Activated naive CD4-positive, alpha-beta T cell treated with anti-CD3 and anti-CD28 coated beads, Interleukin-2, amount 10 ng/mL, durations not matched to agents 7 days and 5 days (primary cell): ENCODE data around the gene BATF3.

Source experiments
- CTCF ChIA-PET: fragments of 350-600 bp; sonication (Branson Sonifier 250); formaldehyde crosslinking; loops from one replicate; lab custom pipeline; 2021; ENCODE audit warnings: antibody characterized with exemption; lab: Charles Lee
- DNase-seq: peaks from one replicate; pipeline ENCODE4 v3.0.0-alpha.2; 2020
- H3K27ac Mint-ChIP-seq: one replicate; pipeline ENCODE4 v1.8.0; 2021; ENCODE audit warnings: mild to moderate bottlenecking, moderate library complexity, mixed read lengths
- H3K27me3 Mint-ChIP-seq: one replicate; pipeline ENCODE4 v1.8.0; 2021; ENCODE audit warnings: mild to moderate bottlenecking, mixed read lengths
- H3K36me3 Mint-ChIP-seq: one replicate; pipeline ENCODE4 v1.8.0; 2021; ENCODE audit warnings: mixed read lengths
- H3K4me1 Mint-ChIP-seq: one replicate; pipeline ENCODE4 v1.8.0; 2021; ENCODE audit warnings: mixed read lengths
- H3K4me3 Mint-ChIP-seq: one replicate; pipeline ENCODE4 v1.8.0; 2021; ENCODE audit warnings: mild to moderate bottlenecking, moderate library complexity, mixed read lengths
- H3K9me3 Mint-ChIP-seq: one replicate; pipeline ENCODE4 v1.8.0; 2021; ENCODE audit warnings: mixed read lengths

Gene BATF3

DNA sequence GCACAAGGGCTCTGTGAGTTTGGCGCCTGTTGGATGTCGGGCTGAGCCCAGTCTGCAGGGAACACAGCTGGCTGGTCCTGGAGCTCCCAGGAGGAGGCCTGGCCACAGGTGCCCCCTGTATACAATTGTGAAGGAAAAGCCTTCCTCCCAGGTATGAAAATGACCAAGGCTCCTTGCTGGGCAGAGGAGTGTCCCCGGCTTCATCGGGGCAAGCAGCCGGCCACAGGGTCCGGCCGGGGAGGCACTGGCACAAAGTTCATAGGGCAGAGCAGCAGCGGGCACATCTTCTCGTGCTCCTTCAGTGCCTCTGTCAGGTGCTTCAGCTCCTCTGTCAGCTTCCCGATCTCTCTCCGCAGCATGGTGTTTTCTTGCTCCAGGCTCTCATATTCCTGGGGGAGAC is 13.0 kb downstream of the BATF3 start:
- Mint-ChIP-seq H3K36me3 (no peaks in the 10 kb centered on the region), H3K4me3 (no peak overlapping the region), H3K9me3 (no peaks in the 10 kb centered on the region), H3K27me3 (peaks cover 4% of the 10 kb centered on the region), H3K4me1 (peaks cover 30% of the 10 kb centered on the region), H3K27ac (no peak overlapping the region)
- no peak for DNase-seq
- CTCF ChIA-PET = no interaction called here

DNA sequence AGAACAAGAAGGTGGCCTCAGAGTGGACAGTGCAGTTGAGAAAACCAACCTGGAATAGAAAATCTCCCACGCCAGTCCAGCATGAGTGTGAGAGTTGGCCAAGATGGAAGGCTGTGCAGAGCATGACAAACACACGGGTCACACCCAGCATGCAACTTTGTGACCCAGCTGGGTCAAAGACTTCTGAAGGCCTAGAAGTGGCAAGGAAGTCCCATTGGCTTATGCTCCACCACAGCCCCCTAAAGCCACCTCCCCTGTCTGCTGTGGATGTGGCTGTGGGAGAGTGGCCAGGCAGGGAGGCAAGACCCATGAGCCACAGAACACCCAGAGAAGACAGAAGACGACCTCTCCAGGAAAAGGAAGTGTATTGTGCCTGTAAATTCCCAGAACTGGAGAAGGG is 13.6 kb downstream of the BATF3 start:
- CTCF ChIA-PET = no interaction called here
- peaks cover 31% of the 10 kb centered on the region for H3K4me1 Mint-ChIP-seq

DNA sequence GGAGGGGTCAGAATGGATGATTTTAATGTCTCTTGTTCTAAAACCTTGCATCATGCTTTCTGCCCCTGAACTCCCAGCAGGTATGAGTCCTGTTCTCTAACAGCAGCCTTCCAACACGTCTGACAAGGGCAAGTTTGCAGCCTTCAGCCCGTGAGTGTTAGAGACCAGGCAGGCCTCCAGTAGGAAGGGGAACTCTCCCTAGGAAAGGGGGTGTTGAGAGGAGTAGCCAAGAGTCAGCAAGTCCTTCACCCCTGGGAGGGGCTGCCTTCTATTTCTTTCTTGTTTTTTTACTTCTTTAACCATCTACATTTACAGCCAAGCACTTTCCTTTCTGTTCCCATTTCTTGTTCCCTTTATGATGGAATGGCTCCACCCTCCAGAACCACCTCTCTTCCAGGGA is 14.2 kb downstream of the BATF3 start:
- Mint-ChIP-seq H3K9me3 (no peaks in the 10 kb centered on the region), H3K27me3 (peaks cover 4% of the 10 kb centered on the region), H3K36me3 (no peaks in the 10 kb centered on the region), H3K4me1 (peaks cover 35% of the 10 kb centered on the region), H3K4me3 (no peak overlapping the region), H3K27ac (no peak overlapping the region)
- CTCF ChIA-PET = interaction anchor here (2.4 kb wide), 1 partner anchor 208 kb away, joined by 9 read pairs; no protein-coding TSS in a partner anchor
- DNase-seq = no peak

More for the DNA sequence above, 13.6 kb downstream of the BATF3 start:
- Mint-ChIP-seq H3K36me3 (no peaks in the 10 kb centered on the region), H3K27me3 (peaks cover 4% of the 10 kb centered on the region), H3K4me3 (no peak overlapping the region), H3K9me3 (no peaks in the 10 kb centered on the region), H3K27ac (no peak overlapping the region)
- no peak for DNase-seq

DNA sequence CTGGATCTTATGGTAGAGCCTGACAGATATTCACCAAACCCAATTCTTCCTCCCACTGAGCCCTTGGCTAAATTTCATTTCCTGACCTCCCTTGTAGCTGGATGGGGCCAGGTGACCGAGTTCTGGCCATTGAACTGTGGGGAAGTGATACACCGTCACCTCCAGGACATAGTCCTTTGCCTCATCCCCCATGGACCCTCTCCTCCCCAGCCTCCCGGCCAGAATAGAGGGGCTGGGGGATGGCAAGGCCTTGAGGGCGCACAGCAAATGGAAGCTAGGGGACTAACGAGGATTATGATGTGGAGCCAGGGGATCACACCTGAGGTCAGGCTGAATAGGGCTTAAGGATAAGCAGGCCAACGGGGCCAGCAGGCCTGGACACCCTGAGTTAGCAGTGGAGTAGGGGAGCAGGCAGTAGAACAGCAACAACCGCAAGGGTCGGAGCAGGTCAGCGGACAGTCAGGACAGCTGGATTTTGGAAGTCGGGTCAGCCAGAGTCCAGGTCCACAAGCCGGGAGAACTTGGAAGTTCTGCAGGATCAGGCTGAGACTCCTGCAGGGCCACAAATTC is 15.0 kb downstream of the BATF3 start:
- no peak for DNase-seq
- H3K27me3 Mint-ChIP-seq = peaks cover 4% of the 10 kb centered on the region
- no peak overlapping the region for H3K4me3 Mint-ChIP-seq
- no peaks in the 10 kb centered on the region for H3K36me3 Mint-ChIP-seq
- H3K9me3 Mint-ChIP-seq = no peaks in the 10 kb centered on the region
- CTCF ChIA-PET = interaction anchor here (0.8 to 2.4 kb wide), 5 partner anchors 14 to 310 kb away, joined by 3 to 9 read pairs (median 3); no protein-coding TSS in a partner anchor
- peaks cover 35% of the 10 kb centered on the region for H3K4me1 Mint-ChIP-seq
- no peak overlapping the region for H3K27ac Mint-ChIP-seq

DNA sequence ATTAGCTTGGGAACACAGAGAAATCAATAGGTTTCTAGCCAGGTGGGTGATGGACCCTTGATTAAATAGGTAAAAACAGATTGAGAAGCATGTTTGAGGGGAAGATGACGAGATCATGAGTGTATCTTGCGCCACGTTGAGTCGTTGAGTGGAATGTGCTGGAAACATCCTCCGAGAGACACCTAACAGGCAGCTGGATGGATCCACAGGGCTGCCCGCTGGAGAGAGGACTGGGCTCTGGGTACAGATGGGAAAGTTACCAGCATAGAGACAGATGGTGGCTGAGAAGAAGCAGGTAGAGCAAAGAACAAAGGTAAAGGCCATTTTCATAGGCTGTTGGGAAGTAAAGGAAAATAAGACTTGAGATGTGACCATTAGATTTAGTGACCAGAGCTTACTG is 15.6 kb downstream of the BATF3 start:
- Mint-ChIP-seq H3K4me1 (peaks cover 36% of the 10 kb centered on the region), H3K36me3 (no peaks in the 10 kb centered on the region), H3K4me3 (no peak overlapping the region), H3K9me3 (no peaks in the 10 kb centered on the region), H3K27me3 (peaks cover 4% of the 10 kb centered on the region), H3K27ac (no peak overlapping the region)
- no peak for DNase-seq
- CTCF ChIA-PET = interaction anchor here (0.9 to 2.4 kb wide), 4 partner anchors 14 to 311 kb away, joined by 3 to 9 read pairs (median 3); no protein-coding TSS in a partner anchor

DNA sequence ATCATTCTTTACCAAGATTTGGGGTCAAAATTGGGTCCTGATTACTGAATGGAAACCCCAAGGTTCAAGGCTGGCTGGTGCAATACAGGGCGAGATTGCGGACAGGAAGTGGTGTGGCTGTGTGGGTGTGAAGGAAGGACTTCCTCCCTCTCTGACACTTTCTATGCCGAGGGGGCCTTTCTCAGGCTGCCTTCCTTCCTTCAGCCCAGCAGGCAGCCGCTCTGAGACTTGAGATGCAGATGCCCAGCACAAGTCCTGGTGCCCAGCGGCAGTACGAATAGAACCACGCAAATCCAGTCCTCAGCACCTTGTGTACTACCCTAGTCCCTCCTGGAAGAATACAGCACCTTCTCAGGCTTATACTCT is 16.3 kb downstream of the BATF3 start:
- Mint-ChIP-seq H3K36me3 (no peaks in the 10 kb centered on the region), H3K27me3 (peaks cover 4% of the 10 kb centered on the region), H3K4me1 (peaks cover 40% of the 10 kb centered on the region), H3K9me3 (no peaks in the 10 kb centered on the region), H3K4me3 (peak overlapping the region; percentile 32), H3K27ac (peak overlapping the region; percentile 72)
- peak; percentile 61 for DNase-seq
- CTCF ChIA-PET = interaction anchor here (0.6 to 2.4 kb wide), 4 partner anchors 13 to 206 kb away, joined by 3 to 9 read pairs (median 3); no protein-coding TSS in a partner anchor

DNA sequence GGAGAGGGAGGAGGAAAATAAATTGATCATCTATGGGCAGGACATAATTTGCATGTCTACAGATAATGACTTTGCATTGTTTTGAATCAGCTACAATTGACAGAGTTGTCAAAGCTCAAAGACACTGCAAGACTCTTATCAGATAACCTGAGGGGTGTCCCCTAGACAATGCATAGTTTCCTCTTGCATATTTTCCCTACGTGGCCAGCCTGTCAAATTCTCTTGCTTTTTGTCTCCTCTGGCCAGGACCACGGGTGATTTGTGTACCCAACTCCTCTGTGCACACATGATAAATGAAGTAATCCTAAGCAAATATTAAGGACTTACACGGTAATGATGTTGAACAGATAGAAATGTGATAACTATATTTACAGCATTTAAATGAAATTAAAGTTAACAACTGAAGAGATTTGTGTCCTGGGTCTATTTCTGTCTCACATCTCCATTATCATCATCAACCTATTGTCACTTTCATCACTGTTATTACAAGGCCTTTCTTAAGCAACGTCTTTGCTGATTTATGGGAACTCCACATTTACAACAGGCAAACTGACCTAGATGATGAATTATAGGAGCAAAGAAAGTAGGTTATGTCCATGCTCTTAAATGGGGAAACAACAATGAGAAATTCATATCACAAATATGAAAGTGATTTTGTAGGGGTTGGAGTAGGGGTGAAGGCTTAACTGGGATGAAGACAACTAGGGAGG is 18.8 kb downstream of the BATF3 start:
- no peak for DNase-seq
- Mint-ChIP-seq H3K9me3 (no peaks in the 10 kb centered on the region), H3K36me3 (no peaks in the 10 kb centered on the region), H3K4me3 (no peak overlapping the region), H3K27me3 (peaks cover 16% of the 10 kb centered on the region), H3K4me1 (peaks cover 37% of the 10 kb centered on the region), H3K27ac (no peak overlapping the region)
- CTCF ChIA-PET = no interaction called here

DNA sequence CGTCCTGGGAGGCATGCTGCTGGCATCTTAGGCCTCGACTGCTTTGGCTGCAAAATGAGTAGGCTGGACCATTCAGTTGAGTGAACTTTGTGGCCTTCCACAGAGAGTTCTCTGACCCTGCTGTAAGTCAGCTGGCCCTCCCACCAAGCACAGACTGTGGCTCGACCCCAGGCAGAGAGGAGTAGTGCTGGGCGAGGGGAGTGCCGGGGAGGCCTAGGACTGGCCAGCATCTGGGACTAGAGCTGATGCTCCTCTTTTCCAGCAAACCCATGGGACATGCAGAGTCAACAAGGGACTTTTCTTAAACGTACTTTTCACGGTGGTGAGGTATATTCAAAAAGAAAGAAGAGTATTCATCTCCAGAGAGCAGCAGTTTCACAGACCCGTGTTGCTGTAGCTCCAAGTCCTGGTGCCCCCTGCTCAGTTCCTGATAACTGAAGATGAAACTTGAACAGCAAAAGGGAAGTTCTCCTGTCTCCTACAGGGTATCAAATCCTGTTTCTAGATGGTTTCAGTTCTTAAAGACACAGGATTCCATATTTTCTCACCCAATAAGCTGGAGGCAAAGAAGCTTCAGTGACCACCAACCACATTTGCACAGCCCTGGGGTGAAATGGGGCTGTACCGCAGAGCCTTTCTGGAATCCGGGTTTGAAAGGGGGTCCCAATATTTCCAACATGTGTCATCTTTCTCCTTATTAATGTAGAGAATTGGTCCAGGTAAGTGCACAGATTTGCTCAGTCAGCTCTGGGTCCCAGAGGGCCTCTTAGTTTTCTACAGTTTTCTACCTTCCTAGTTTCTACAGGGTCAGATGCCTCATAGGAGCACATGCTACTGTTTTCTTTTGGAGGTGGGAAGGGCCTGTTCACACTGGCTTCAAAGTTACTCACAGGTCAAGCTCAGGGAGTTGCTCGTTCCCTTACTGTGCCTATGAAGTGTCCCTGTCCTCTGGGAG is 20.9 kb downstream of the BATF3 start:
- peaks cover 28% of the 10 kb centered on the region for H3K4me1 Mint-ChIP-seq
- no peak for DNase-seq
- no peak overlapping the region for H3K27ac Mint-ChIP-seq
- H3K27me3 Mint-ChIP-seq = peaks cover 16% of the 10 kb centered on the region
- H3K4me3 Mint-ChIP-seq = no peak overlapping the region
- no peaks in the 10 kb centered on the region for H3K36me3 Mint-ChIP-seq
- CTCF ChIA-PET = interaction anchor here (0.9 to 3.0 kb wide), 5 partner anchors 8 to 216 kb away, joined by 3 to 18 read pairs (median 4); no protein-coding TSS in a partner anchor
- no peaks in the 10 kb centered on the region for H3K9me3 Mint-ChIP-seq

DNA sequence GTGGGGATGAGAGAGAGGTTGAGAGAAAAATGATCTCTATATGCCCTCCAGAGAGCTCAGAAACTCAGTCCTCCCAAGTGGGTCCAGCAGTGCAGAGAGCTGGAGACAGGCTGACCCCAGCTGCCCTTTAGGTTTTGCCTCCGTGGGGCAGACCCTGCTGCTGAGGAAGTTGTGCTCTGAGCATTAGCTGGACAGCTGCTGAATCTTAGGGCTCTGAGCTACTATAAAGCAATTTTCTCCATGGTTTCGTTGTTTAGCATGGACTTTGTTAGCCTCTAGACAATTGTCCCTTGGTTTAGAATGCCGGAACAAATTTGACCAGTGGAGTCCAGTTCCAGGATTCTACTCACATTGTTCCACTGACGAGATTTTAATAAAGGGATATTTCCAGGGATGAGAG is 22.1 kb downstream of the BATF3 start:
- Mint-ChIP-seq H3K27ac (no peak overlapping the region), H3K4me3 (no peak overlapping the region), H3K4me1 (peaks cover 17% of the 10 kb centered on the region), H3K36me3 (no peaks in the 10 kb centered on the region), H3K27me3 (peaks cover 16% of the 10 kb centered on the region), H3K9me3 (no peaks in the 10 kb centered on the region)
- no peak for DNase-seq
- CTCF ChIA-PET = interaction anchor here (0.7 to 3.0 kb wide), 8 partner anchors 9 to 221 kb away, joined by 3 to 18 read pairs (median 3); no protein-coding TSS in a partner anchor

DNA sequence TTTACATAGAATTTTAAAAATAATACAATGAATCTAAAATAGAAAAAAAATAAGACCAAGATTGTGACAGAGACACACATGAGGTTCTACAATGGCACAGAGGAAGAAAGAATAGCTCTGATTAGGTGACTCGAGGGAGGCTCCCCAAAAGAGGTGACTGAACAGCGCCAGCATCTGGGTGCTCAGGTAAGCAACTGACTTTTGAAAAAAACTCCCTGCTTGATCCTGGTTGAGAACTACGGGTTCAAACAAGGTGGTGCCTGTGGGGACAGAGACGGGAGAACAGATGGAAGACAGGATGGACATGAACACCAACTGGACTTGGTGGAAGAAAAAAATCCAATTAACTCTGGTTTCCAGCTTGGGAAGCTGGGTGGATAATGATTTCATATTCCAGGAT is 22.5 kb downstream of the BATF3 start:
- no peak for DNase-seq
- no peaks in the 10 kb centered on the region for H3K36me3 Mint-ChIP-seq
- no peaks in the 10 kb centered on the region for H3K9me3 Mint-ChIP-seq
- no peak overlapping the region for H3K27ac Mint-ChIP-seq
- CTCF ChIA-PET = interaction anchor here (0.7 to 3.0 kb wide), 8 partner anchors 9 to 220 kb away, joined by 3 to 18 read pairs (median 3); no protein-coding TSS in a partner anchor
- peaks cover 16% of the 10 kb centered on the region for H3K27me3 Mint-ChIP-seq
- peaks cover 14% of the 10 kb centered on the region for H3K4me1 Mint-ChIP-seq
- H3K4me3 Mint-ChIP-seq = no peak overlapping the region

DNA sequence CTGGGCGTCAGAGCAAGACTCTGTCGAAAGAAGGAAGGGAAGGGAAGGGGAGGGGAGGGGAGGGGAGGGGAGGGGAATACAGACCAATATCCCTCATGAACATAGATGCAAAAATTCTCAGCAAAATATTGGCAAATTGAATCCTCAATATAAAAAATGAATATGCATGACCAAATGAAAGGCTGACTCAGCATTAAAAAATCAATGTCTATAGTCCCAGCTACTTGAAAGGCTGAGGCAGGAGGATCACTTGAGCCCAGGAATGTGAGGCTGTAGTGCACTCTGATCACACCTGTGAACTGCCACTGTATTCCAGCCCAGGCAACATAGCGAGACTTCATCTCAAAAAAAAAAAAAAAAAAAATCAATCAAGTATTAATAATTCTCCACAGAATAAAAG is 24.0 kb downstream of the BATF3 start:
- Mint-ChIP-seq H3K27ac (no peak overlapping the region), H3K4me3 (no peak overlapping the region), H3K36me3 (no peaks in the 10 kb centered on the region), H3K4me1 (peaks cover 15% of the 10 kb centered on the region), H3K9me3 (no peaks in the 10 kb centered on the region), H3K27me3 (peaks cover 30% of the 10 kb centered on the region)
- DNase-seq = no peak
- CTCF ChIA-PET = no interaction called here

DNA sequence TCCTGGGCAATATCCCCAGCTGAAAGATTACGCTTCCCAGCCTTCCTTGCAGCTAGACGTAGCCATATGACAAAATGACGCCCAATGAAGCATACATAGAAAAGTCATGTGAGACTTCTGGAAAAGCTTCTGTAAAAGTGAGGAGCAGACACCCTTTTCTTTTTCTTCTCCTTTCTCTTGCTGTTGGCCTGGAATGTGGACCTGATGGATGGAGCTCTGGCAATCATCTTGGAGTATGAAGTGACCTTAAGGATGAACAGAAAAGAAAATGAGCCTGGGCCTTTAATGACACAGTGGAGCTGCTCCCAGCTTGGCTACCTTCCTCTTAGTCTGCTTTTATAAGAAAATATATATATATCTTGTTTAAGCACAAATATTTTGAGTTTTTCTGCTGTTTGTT is 24.8 kb downstream of the BATF3 start:
- CTCF ChIA-PET = interaction anchor here (1.1 kb wide), 1 partner anchor 198 kb away, joined by 6 read pairs; no protein-coding TSS in a partner anchor
- H3K9me3 Mint-ChIP-seq = no peaks in the 10 kb centered on the region
- H3K27ac Mint-ChIP-seq = no peak overlapping the region
- no peaks in the 10 kb centered on the region for H3K36me3 Mint-ChIP-seq
- no peak for DNase-seq
- no peak overlapping the region for H3K4me3 Mint-ChIP-seq
- H3K4me1 Mint-ChIP-seq = peaks cover 15% of the 10 kb centered on the region
- H3K27me3 Mint-ChIP-seq = peaks cover 37% of the 10 kb centered on the region

DNA sequence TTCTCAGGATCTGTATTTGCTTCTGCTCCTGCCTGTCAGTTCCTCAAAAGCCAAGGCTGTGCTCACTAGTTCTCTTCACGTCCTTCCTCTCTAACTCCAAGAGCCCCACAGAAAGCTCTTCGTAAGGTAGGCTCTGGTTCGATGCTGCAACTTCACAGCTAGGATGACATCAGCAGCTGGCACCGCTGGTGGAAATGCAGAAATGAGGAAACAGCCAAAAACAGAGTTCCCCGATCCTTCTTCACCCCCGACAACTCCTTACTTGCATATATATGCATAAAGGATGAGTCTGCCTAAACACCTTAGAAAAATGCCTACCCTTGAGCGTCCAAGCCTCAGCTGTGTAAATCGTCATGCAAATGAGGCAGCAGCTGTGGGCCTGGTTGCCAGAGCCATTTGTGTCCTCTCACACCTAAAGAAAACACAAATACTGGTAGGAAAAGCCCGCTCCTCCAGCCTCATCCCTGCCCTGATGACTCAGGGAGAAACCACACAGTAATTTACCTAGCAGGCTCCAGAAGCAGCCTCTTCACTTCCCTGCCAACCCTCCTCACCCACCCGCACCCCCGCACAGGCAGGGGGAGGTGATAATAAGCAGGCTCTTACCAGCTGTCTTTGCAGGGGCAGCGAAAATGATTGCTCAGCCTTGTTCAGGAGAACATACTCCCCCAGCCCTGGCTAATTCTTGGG is 28.2 kb downstream of the BATF3 start:
- Mint-ChIP-seq H3K9me3 (no peaks in the 10 kb centered on the region), H3K4me1 (peaks cover 12% of the 10 kb centered on the region), H3K27me3 (peaks cover 32% of the 10 kb centered on the region), H3K27ac (no peak overlapping the region), H3K4me3 (no peak overlapping the region), H3K36me3 (no peaks in the 10 kb centered on the region)
- CTCF ChIA-PET = interaction anchor here (0.9 to 1.4 kb wide), 4 partner anchors 7 to 110 kb away, joined by 3 to 6 read pairs (median 3); no protein-coding TSS in a partner anchor
- no peak for DNase-seq
